Measurements from ENCODE around the gene DLX6. TPM values are rescaled to one million over a fixed set of nuclear protein-coding genes. Genes with fewer than 3 reads are reported as not detected.

The DLX6 gene
- total and polyA plus RNA-seq, 4 donors: not detected

GRCh38 chr7:97017192-97018125 is 12.1 kb downstream of the DLX6 start:
- ATAC-seq (ENCODE audit: insufficient read depth, low FRiP score) (no peak), DNase-seq (no peak)
- Histone ChIP-seq H3K4me3 (no peak overlapping the region), H3K36me3 (ENCODE audit: control insufficient read depth in 4 of 4, insufficient read depth in 4 of 4, low read length in 4 of 4) (peaks cover 0 to 21% (median 1%) of the 10 kb centered on the region in 4 donors), H3K27ac (ENCODE audit: low read depth in 1 of 2, low read length in 1 of 2) (no peak overlapping the region), H3K9me3 (ENCODE audit: control insufficient read depth in 4 of 4, insufficient read depth in 3 of 4, low read length in 3 of 4) (peaks cover 0 to 23% (median 0%) of the 10 kb centered on the region in 4 donors), H3K9ac (ENCODE audit: insufficient read depth in 1 of 2, low read length in 2 of 2) (no peak overlapping the region), H3K27me3 (ENCODE audit: control insufficient read depth in 3 of 3, insufficient read depth in 3 of 3, low read length in 2 of 3) (peaks cover 16 to 95% (median 86%) of the 10 kb centered on the region in 3 donors), H3K4me1 (ENCODE audit: control insufficient read depth in 5 of 5, insufficient read depth in 5 of 5, low read length in 5 of 5) (peaks cover 0 to 20% (median 7%) of the 10 kb centered on the region in 5 donors)
- TF ChIP-seq CTCF (IDR thresholded peaks at IDR 0.05; ENCODE audit: control extremely low read depth, extremely low read depth): no peak
- 11 to 15% methylated on average over 37 of the region's 37 CpGs for WGBS, 2 donors

- Histone ChIP-seq H3K36me3 (ENCODE audit: control insufficient read depth in 4 of 4, insufficient read depth in 4 of 4, low read length in 4 of 4) (peaks cover 0 to 21% (median 1%) of the 10 kb centered on the region in 4 donors), H3K27ac (ENCODE audit: low read depth in 1 of 2, low read length in 1 of 2) (no peak overlapping the region), H3K9me3 (ENCODE audit: control insufficient read depth in 4 of 4, insufficient read depth in 3 of 4, low read length in 3 of 4) (peaks cover 0 to 21% (median 0%) of the 10 kb centered on the region in 4 donors), H3K4me1 (ENCODE audit: control insufficient read depth in 5 of 5, insufficient read depth in 5 of 5, low read length in 5 of 5) (peaks cover 0 to 20% (median 7%) of the 10 kb centered on the region in 5 donors), H3K9ac (ENCODE audit: insufficient read depth in 1 of 2, low read length in 2 of 2) (no peak overlapping the region), H3K27me3 (ENCODE audit: control insufficient read depth in 3 of 3, insufficient read depth in 3 of 3, low read length in 2 of 3) (peaks cover 15 to 95% (median 82%) of the 10 kb centered on the region in 3 donors), H3K4me3 (no peak overlapping the region)
- WGBS, 2 donors: 15 to 33% methylated on average over 22 of the region's 22 CpGs
- ATAC-seq (ENCODE audit: insufficient read depth, low FRiP score): no peak
- peak in 2 of 3 donors; percentile 24 to 34 for DNase-seq
- TF ChIP-seq CTCF (IDR thresholded peaks at IDR 0.05; ENCODE audit: control extremely low read depth, extremely low read depth): no peak
These were observed 12.8 kb downstream of the DLX6 start for GRCh38 chr7:97018126-97018601.

GRCh38 chr7:97018791-97019531 is 13.6 kb downstream of the DLX6 start:
- TF ChIP-seq CTCF (IDR thresholded peaks at IDR 0.05; ENCODE audit: control extremely low read depth, extremely low read depth): no peak
- Histone ChIP-seq H3K36me3 (ENCODE audit: control insufficient read depth in 4 of 4, insufficient read depth in 4 of 4, low read length in 4 of 4) (peaks cover 0 to 21% (median 1%) of the 10 kb centered on the region in 4 donors), H3K9ac (ENCODE audit: insufficient read depth in 1 of 2, low read length in 2 of 2) (no peak overlapping the region), H3K27ac (ENCODE audit: low read depth in 1 of 2, low read length in 1 of 2) (no peak overlapping the region), H3K27me3 (ENCODE audit: control insufficient read depth in 3 of 3, insufficient read depth in 3 of 3, low read length in 2 of 3) (peaks cover 11 to 95% (median 81%) of the 10 kb centered on the region in 3 donors), H3K4me1 (ENCODE audit: control insufficient read depth in 5 of 5, insufficient read depth in 5 of 5, low read length in 5 of 5) (peaks cover 0 to 20% (median 7%) of the 10 kb centered on the region in 5 donors), H3K9me3 (ENCODE audit: control insufficient read depth in 4 of 4, insufficient read depth in 3 of 4, low read length in 3 of 4) (peaks cover 0 to 20% (median 0%) of the 10 kb centered on the region in 4 donors), H3K4me3 (no peak overlapping the region)
- 13 to 17% methylated on average over 19 of the region's 19 CpGs for WGBS, 2 donors
- DNase-seq: peak in 2 of 3 donors; percentile 19 to 36
- no peak for ATAC-seq (ENCODE audit: insufficient read depth, low FRiP score)

Measured in lung (tissue), 12 donors.